Measurements from ENCODE around the gene TANGO2. TPM values are rescaled to one million over a fixed set of nuclear protein-coding genes. Genes with fewer than 3 reads are reported as not detected.

TANGO2 gene
- total and polyA plus RNA-seq, 9 of the 15 experiments (the other 6 are each of a cell fraction or from before 2014, with no cell fraction given) = 15.5 to 94.9 (median 70.1) TPM

DNA sequence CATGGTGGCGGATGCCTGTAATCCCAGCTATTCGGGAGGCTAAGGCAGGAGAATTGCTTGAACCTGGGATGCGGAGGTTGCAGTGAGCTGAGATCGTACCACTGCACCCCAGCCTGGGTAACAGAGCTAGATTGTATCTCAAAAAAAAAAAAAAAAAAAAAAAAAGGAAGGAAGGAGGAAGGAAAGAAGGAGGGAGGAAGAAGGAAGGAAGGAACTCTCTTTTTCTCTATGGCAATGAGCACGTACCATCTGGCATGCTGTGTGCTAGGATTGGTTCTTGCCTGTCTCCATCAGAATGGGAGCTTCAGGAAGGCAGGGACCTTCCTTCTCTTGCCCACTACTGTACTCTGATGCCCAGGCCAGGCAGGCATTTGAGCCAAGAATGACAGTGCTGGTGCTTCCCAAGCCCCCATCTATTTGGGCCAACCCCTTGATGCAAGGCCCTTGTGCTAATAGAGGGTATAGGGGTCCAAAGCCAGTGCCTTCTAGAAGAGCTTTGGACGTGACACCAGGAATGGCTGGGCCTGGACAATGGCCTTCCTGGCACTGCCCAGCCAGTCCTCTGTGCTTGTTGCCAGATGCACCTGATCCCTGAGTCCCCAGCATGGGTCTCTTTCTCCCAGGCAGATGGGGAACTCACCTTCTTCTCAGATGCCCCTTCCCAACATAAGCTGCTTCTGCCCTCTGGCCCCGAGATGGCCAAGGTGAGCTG lies 48.6 kb downstream of the TANGO2 start (continued):
- TF ChIP-seq, protein P1, sequence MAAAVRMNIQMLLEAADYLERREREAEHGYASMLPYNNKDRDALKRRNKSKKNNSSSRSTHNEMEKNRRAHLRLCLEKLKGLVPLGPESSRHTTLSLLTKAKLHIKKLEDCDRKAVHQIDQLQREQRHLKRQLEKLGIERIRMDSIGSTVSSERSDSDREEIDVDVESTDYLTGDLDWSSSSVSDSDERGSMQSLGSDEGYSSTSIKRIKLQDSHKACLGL (CRISPR knock-in tag; IDR thresholded peaks at IDR 0.05; ENCODE audit: borderline replicate concordance, poor library complexity, severe bottlenecking) = no peak
- no peak for TF ChIP-seq SMARCC2 (IDR thresholded peaks at IDR 0.05; ENCODE audit: low read depth)
- no peak for TF ChIP-seq GATAD2A (IDR thresholded peaks at IDR 0.05)
- TF ChIP-seq, protein P2, sequence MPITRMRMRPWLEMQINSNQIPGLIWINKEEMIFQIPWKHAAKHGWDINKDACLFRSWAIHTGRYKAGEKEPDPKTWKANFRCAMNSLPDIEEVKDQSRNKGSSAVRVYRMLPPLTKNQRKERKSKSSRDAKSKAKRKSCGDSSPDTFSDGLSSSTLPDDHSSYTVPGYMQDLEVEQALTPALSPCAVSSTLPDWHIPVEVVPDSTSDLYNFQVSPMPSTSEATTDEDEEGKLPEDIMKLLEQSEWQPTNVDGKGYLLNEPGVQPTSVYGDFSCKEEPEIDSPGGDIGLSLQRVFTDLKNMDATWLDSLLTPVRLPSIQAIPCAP (CRISPR knock-in tag; IDR thresholded peaks at IDR 0.05; ENCODE audit: borderline replicate concordance) = no peak
- TF ChIP-seq RCOR1 (IDR thresholded peaks at IDR 0.05; ENCODE audit: borderline replicate concordance in 1 of 2, low read depth in 2 of 2, low read length in 2 of 2) = no peak
- TF ChIP-seq ESRRA (IDR thresholded peaks at IDR 0.05; ENCODE audit: borderline replicate concordance, low read depth) = no peak
- TF ChIP-seq TEAD1 (CRISPR knock-in tag; IDR thresholded peaks at IDR 0.05) = no peak
- TF ChIP-seq ZBTB7A (IDR thresholded peaks at IDR 0.05; ENCODE audit: borderline replicate concordance, control insufficient read depth, low read depth, low read length) = no peak
- TF ChIP-seq, protein P3, sequence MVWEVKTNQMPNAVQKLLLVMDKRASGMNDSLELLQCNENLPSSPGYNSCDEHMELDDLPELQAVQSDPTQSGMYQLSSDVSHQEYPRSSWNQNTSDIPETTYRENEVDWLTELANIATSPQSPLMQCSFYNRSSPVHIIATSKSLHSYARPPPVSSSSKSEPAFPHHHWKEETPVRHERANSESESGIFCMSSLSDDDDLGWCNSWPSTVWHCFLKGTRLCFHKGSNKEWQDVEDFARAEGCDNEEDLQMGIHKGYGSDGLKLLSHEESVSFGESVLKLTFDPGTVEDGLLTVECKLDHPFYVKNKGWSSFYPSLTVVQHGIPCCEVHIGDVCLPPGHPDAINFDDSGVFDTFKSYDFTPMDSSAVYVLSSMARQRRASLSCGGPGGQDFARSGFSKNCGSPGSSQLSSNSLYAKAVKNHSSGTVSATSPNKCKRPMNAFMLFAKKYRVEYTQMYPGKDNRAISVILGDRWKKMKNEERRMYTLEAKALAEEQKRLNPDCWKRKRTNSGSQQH (CRISPR knock-in tag; IDR thresholded peaks at IDR 0.05) = no peak
- no peak for TF ChIP-seq IFI16 (CRISPR knock-in tag; IDR thresholded peaks at IDR 0.05)
- no peak for TF ChIP-seq ZEB2 (IDR thresholded peaks at IDR 0.05)
- TF ChIP-seq, protein P4, sequence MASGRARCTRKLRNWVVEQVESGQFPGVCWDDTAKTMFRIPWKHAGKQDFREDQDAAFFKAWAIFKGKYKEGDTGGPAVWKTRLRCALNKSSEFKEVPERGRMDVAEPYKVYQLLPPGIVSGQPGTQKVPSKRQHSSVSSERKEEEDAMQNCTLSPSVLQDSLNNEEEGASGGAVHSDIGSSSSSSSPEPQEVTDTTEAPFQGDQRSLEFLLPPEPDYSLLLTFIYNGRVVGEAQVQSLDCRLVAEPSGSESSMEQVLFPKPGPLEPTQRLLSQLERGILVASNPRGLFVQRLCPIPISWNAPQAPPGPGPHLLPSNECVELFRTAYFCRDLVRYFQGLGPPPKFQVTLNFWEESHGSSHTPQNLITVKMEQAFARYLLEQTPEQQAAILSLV (tag; IDR thresholded peaks at IDR 0.05) = no peak
- TF ChIP-seq EHMT2 (IDR thresholded peaks at IDR 0.05) = no peak
- 0 out of 2 replicates have a peak, but pooled peaks have one; percentile 35 for TF ChIP-seq PHB2 (IDR thresholded peaks at IDR 0.05; ENCODE audit: low read depth)
- TF ChIP-seq TRIM24 (IDR thresholded peaks at IDR 0.05) = no peak
- no peak for TF ChIP-seq ZNF124 (CRISPR knock-in tag; IDR thresholded peaks at IDR 0.05)
- no peak for TF ChIP-seq FOXA3 (CRISPR knock-in tag; conservative IDR thresholded peaks at IDR 0.05 in 1 of 2, IDR thresholded peaks at IDR 0.05 in 1 of 2)
- no peak for TF ChIP-seq FOXK1 (CRISPR knock-in tag; IDR thresholded peaks at IDR 0.05; ENCODE audit: borderline replicate concordance)
- TF ChIP-seq MAFG (tag; conservative IDR thresholded peaks at IDR 0.05) = no peak
- no peak for TF ChIP-seq CEBPB (tag; IDR thresholded peaks at IDR 0.05)
- TF ChIP-seq, protein P5, sequence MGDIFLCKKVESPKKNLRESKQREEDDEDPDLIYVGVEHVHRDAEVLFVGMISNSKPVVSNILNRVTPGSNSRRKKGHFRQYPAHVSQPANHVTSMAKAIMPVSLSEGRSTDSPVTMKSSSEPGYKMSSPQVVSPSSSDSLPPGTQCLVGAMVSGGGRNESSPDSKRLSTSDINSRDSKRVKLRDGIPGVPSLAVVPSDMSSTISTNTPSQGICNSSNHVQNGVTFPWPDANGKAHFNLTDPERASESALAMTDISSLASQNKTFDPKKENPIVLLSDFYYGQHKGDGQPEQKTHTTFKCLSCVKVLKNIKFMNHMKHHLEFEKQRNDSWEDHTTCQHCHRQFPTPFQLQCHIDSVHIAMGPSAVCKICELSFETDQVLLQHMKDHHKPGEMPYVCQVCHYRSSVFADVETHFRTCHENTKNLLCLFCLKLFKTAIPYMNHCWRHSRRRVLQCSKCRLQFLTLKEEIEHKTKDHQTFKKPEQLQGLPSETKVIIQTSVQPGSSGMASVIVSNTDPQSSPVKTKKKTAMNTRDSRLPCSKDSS (IDR thresholded peaks at IDR 0.05; ENCODE audit: low read depth, partially characterized antibody) = no peak
- peak; percentile 15 for TF ChIP-seq SETDB1 (IDR thresholded peaks at IDR 0.05; ENCODE audit: low read length)
- no peak for TF ChIP-seq CCNT2 (IDR thresholded peaks at IDR 0.05; ENCODE audit: borderline replicate concordance, extremely low read depth, insufficient read length, low read depth, low read length)
- TF ChIP-seq NFIC (IDR thresholded peaks at IDR 0.05) = no peak
- no peak for TF ChIP-seq RB1 (IDR thresholded peaks at IDR 0.05; ENCODE audit: low read depth)

Data from K562 (cell line).